MCF 10A (cell line): ENCODE measurements around the gene INPP5B. TPM values are rescaled to one million over a fixed set of nuclear protein-coding genes. Genes with fewer than 3 reads are reported as not detected.

Source experiments
- BruUV-seq: library from RNA; stranded (reverse); fragments of 400-500 nt; replicated peaks from 2 replicates; lab custom pipeline; 2021; lab: Mats Ljungman, UMichigan
- CTCF ChIA-PET: fragments of 300-600 bp; sonication (Branson Sonifier 250); formaldehyde crosslinking; extraction: SDS; loops from one replicate; lab custom pipeline; 2021; ENCODE audit warnings: antibody characterized with exemption, inconsistent platforms; lab: Yijun Ruan, JAX
- POLR2A ChIA-PET: fragments of 300-600, 350-650 bp; sonication (Branson Sonifier 250); formaldehyde crosslinking; extraction: SDS; loops from one replicate; lab custom pipeline; 2020; ENCODE audit warnings: antibody characterized with exemption, inconsistent platforms; lab: Yijun Ruan, JAX
- DNase-seq: peaks from one replicate; pipeline ENCODE4 v3.0.0-alpha.2; 2018; ENCODE audit not compliant: unreplicated experiment
- H3K27ac Mint-ChIP-seq: one replicate; pipeline ENCODE4 v1.8.0; 2022; ENCODE audit warnings: mild to moderate bottlenecking, low read depth, mixed read lengths; ENCODE audit not compliant: unreplicated experiment
- H3K27me3 Mint-ChIP-seq: one replicate; pipeline ENCODE4 v1.8.0; 2022; ENCODE audit warnings: mixed read lengths; ENCODE audit not compliant: insufficient read depth, unreplicated experiment
- H3K36me3 Mint-ChIP-seq: one replicate; pipeline ENCODE4 v1.8.0; 2022; ENCODE audit warnings: mild to moderate bottlenecking, moderate library complexity, mixed read lengths; ENCODE audit not compliant: insufficient read depth, unreplicated experiment
- H3K4me1 Mint-ChIP-seq: one replicate; pipeline ENCODE4 v1.8.0; 2022; ENCODE audit warnings: mixed read lengths; ENCODE audit not compliant: insufficient read depth, unreplicated experiment
- H3K4me3 Mint-ChIP-seq: one replicate; pipeline ENCODE4 v1.8.0; 2022; ENCODE audit warnings: mild to moderate bottlenecking, moderate library complexity, mixed read lengths; ENCODE audit not compliant: unreplicated experiment
- H3K9me3 Mint-ChIP-seq: one replicate; pipeline ENCODE4 v1.8.0; 2022; ENCODE audit warnings: mixed read lengths; ENCODE audit not compliant: unreplicated experiment
- intact Hi-C: fragments of 100-400 bp; cut with micrococcal nuclease; formaldehyde crosslinking; loops from 2 replicates; pipeline ENCODE4 v1.14.1; 2022
- total RNA-seq: library from RNA; stranded (reverse); gene quantifications from 2 replicates; pipeline ENCODE4 v1.2.3, GENCODE V29; 2022
- TF ChIP-seq, protein P1 (sequence below): fragments of 200-600 bp; IDR thresholded peaks from one replicate; pipeline ENCODE4 v1.8.0; 2022; ENCODE audit warnings: antibody characterized with exemption, mild to moderate bottlenecking; ENCODE audit not compliant: unreplicated experiment

The INPP5B gene
- total RNA-seq, 1 experiment from 2014 or later: 4.7 TPM

DNA sequence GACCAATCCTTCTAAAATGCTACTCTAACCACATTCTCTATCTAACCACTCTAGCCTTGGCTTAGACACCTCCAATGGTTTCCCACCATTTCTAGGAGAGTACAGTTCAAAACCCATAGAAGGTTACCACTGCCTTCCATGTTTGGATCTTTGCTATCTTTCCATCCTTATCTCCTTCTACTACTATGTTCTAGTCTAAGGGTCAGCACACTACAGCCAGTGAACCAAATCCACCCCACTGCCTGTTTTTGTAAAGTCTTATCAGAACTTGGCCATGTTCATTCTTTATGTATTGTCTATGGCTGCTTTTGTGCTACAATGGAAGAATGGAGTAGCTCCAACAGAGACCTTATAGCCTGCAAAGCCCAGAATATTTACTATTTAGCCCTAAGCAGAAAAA is 93.7 kb downstream of the INPP5B start:
- H3K36me3 Mint-ChIP-seq: peaks cover 40% of the 10 kb centered on the region
- no peaks in the 10 kb centered on the region for H3K4me1 Mint-ChIP-seq
- H3K27ac Mint-ChIP-seq: no peak overlapping the region
- TF ChIP-seq, protein P1, sequence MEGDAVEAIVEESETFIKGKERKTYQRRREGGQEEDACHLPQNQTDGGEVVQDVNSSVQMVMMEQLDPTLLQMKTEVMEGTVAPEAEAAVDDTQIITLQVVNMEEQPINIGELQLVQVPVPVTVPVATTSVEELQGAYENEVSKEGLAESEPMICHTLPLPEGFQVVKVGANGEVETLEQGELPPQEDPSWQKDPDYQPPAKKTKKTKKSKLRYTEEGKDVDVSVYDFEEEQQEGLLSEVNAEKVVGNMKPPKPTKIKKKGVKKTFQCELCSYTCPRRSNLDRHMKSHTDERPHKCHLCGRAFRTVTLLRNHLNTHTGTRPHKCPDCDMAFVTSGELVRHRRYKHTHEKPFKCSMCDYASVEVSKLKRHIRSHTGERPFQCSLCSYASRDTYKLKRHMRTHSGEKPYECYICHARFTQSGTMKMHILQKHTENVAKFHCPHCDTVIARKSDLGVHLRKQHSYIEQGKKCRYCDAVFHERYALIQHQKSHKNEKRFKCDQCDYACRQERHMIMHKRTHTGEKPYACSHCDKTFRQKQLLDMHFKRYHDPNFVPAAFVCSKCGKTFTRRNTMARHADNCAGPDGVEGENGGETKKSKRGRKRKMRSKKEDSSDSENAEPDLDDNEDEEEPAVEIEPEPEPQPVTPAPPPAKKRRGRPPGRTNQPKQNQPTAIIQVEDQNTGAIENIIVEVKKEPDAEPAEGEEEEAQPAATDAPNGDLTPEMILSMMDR: no peak
- ChIA-PET CTCF (interaction anchor here (0.6 to 1.8 kb wide), 3 partner anchors 20 to 1658 kb away, joined by 3 to 6 read pairs (median 3); no protein-coding TSS in a partner anchor), POLR2A (interaction anchor here (1.0 to 1.3 kb wide), 2 partner anchors 8 to 80 kb away, joined by 3 to 4 read pairs; no protein-coding TSS in a partner anchor)
- no peak overlapping the region for H3K4me3 Mint-ChIP-seq
- intact Hi-C loops: no loop called here
- no TSS peak for BruUV-seq
- H3K9me3 Mint-ChIP-seq: no peaks in the 10 kb centered on the region
- DNase-seq: no peak
- no peaks in the 10 kb centered on the region for H3K27me3 Mint-ChIP-seq

DNA sequence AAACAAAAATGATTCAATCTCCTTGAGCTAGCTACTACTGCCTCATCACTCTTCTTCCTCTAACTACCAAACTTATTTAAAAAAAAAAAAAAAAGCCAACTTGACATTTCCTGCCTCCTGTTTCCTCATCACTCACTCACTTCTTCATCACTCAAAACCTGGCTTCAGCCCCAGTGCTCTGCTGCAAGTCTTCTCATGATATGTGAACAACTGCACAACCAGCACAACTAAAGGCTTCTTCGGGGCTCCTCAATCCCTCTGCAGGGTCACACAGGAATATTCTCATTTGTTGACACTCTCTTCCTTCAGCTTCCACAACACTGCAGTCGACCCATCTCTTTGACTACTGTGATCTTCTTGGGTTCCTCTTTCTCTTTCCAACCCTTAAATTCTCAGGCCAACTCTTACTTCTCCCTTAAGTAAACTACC is 95.1 kb downstream of the INPP5B start:
- no TSS peak for BruUV-seq
- Mint-ChIP-seq H3K36me3 (peaks cover 42% of the 10 kb centered on the region), H3K4me1 (peaks cover 6% of the 10 kb centered on the region), H3K27me3 (no peaks in the 10 kb centered on the region), H3K9me3 (no peaks in the 10 kb centered on the region), H3K27ac (no peak overlapping the region), H3K4me3 (no peak overlapping the region)
- CTCF ChIA-PET: interaction anchor here (1.5 to 3.6 kb wide), 3 partner anchors 9 to 21 kb away, joined by 3 to 26 read pairs (median 6); partner anchors contain the start of gene MTF1
- intact Hi-C loops: no loop called here
- peak; percentile 31 for DNase-seq
- TF ChIP-seq, protein P1: no peak
- POLR2A ChIA-PET: interaction anchor here (0.9 to 2.8 kb wide), 6 partner anchors 8 to 161 kb away, joined by 3 to 25 read pairs (median 6); partner anchors contain the start of genes C1orf122, CDCA8, MTF1 and YRDC

DNA sequence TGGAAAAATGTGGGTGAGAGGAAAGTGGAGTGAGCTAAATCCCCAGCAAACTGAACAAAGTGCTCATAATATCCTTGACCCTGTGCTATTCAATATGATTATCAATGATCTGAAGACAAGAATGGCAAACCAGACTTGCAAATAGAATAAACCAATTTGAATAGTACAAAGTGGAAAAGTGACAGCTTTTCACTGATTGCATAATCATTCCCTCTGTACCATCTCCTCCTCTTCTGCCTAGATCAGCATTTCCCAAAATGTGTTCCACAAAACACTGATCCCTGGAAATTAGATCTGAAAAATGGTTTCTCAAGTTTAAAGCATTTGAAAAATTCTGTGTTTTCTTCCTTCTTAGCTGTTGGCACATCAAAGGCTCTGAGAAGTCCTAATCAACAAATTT is 95.6 kb downstream of the INPP5B start:
- DNase-seq: no peak
- BruUV-seq: no TSS peak
- CTCF ChIA-PET: interaction anchor here (1.5 to 3.6 kb wide), 3 partner anchors 9 to 22 kb away, joined by 3 to 26 read pairs (median 6); partner anchors contain the start of gene MTF1
- Mint-ChIP-seq H3K9me3 (no peaks in the 10 kb centered on the region), H3K27ac (no peak overlapping the region), H3K27me3 (no peaks in the 10 kb centered on the region), H3K4me1 (peaks cover 11% of the 10 kb centered on the region), H3K36me3 (peaks cover 42% of the 10 kb centered on the region), H3K4me3 (no peak overlapping the region)
- intact Hi-C loops: no loop called here
- TF ChIP-seq, protein P1: no peak
- POLR2A ChIA-PET: interaction anchor here (0.7 to 2.8 kb wide), 10 partner anchors 8 to 168 kb away, joined by 3 to 25 read pairs (median 4); partner anchors contain the start of genes C1orf122, CDCA8, MTF1 and YRDC

DNA sequence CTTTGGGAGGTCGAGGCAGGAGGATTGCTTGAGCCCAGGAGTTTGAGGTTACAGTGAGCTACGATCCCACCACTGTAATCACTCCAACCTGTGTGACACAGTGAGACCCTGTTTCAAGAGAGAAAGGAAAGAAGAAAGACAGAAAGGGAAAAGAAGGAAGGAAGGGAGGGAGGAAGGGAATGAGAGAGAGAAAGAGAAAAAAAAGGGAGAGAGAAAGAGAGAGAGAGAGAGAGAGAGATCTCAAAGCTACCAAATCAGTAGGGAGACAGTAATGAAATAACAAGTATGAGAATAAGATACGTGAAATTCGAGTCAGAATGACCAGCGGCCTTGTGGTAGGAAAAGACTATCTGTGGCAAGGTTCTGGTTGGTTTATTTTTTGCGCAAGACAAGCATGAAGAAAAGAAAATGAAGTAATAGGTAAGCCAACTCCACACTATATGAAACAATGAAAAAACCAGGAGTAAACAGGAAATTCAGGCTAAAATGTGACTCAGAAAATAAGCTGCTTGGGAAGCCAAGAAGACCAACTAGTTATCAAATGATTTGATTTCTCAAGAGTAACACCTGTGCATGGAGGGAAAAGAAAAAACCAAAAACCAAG is 96.4 kb downstream of the INPP5B start:
- intact Hi-C loops: no loop called here
- ChIA-PET POLR2A (interaction anchor here (0.7 to 2.8 kb wide), 9 partner anchors 9 to 167 kb away, joined by 3 to 25 read pairs (median 4); partner anchors contain the start of genes C1orf122, CDCA8, MTF1 and YRDC), CTCF (interaction anchor here (0.6 to 3.6 kb wide), 4 partner anchors 8 to 166 kb away, joined by 3 to 26 read pairs (median 3); partner anchors contain the start of gene MTF1)
- Mint-ChIP-seq H3K27me3 (no peaks in the 10 kb centered on the region), H3K4me3 (no peak overlapping the region), H3K4me1 (peaks cover 18% of the 10 kb centered on the region), H3K36me3 (peaks cover 40% of the 10 kb centered on the region), H3K9me3 (no peaks in the 10 kb centered on the region), H3K27ac (no peak overlapping the region)
- no TSS peak for BruUV-seq
- peak; percentile 81 for DNase-seq
- TF ChIP-seq, protein P1: no peak
